Skin epidermis (tissue), 12 donors: ENCODE measurements around the gene SELENOO.

Experiments used
- H3K27ac ChIP-seq, 21 experiments: fragments of 200-600 bp; sonication (generic) in 11 of 21; one replicate each; pipeline ENCODE4 v1.5.0; 2020; ENCODE audit warnings: mild to moderate bottlenecking in 3 of 21, inconsistent platforms in 2 of 21, moderate library complexity in 2 of 21
- H3K4me3 ChIP-seq, 7 experiments: fragments of 200-600 bp; sonication (generic) in 2 of 7; one replicate each; pipeline ENCODE4 v1.5.0; 2020; ENCODE audit warnings: inconsistent platforms in 2 of 7, mild to moderate bottlenecking in 2 of 7, moderate library complexity in 1 of 7

SELENOO gene

GRCh38 chr22:50257451-50258360 is 56.9 kb downstream of the SELENOO start:
- Histone ChIP-seq H3K27ac (no peak overlapping the region), H3K4me3 (no peak overlapping the region)

GRCh38 chr22:50258361-50259292 is 57.8 kb downstream of the SELENOO start:
- H3K27ac ChIP-seq = no peak overlapping the region
- no peak overlapping the region for H3K4me3 ChIP-seq

GRCh38 chr22:50259302-50259701 is 58.5 kb downstream of the SELENOO start:
- no peak overlapping the region for H3K4me3 ChIP-seq
- H3K27ac ChIP-seq = no peak overlapping the region

- Histone ChIP-seq H3K4me3 (peak overlapping the region in 6 of 7 experiments; percentile 27 to 42 (median 32)), H3K27ac (peak overlapping the region in 5 of 21 experiments; percentile 17 to 57 (median 40))
Measured at GRCh38 chr22:50260434-50260800, 59.6 kb downstream of the SELENOO start.

- peak overlapping the region; percentile 24 to 42 (median 30) for H3K4me3 ChIP-seq
- peak overlapping the region in 6 of 21 experiments; percentile 17 to 57 (median 45) for H3K27ac ChIP-seq
Measured at GRCh38 chr22:50260801-50261614, 60.2 kb downstream of the SELENOO start.

- Histone ChIP-seq H3K27ac (peak within 1 kb of the TSS in 7 of 21 experiments; percentile 22 to 60 (median 50)), H3K4me3 (peak within 1 kb of the TSS; percentile 24 to 42 (median 30))
Measured at GRCh38 chr22:50261615-50262459, 61.0 kb downstream of the SELENOO start, which contains the start of gene MAPK12. MAPK12 (minus strand) TSS chr22:50261683; CDS start chr22:50261509, 174 bp downstream.

- no peak overlapping the region for H3K4me3 ChIP-seq
- H3K27ac ChIP-seq = no peak overlapping the region
Measured at GRCh38 chr22:50262460-50262911, 61.7 kb downstream of the SELENOO start.

GRCh38 chr22:50262973-50263617 is 62.3 kb downstream of the SELENOO start:
- Histone ChIP-seq H3K4me3 (no peak overlapping the region), H3K27ac (no peak overlapping the region)

- Histone ChIP-seq H3K27ac (no peak overlapping the region), H3K4me3 (no peak overlapping the region)
Measured at GRCh38 chr22:50264104-50264745, 63.4 kb downstream of the SELENOO start.

- Histone ChIP-seq H3K27ac (no peak overlapping the region), H3K4me3 (no peak overlapping the region)
Measured at GRCh38 chr22:50264946-50265669, 64.3 kb downstream of the SELENOO start.

GRCh38 chr22:50266994-50267393 is 66.2 kb downstream of the SELENOO start:
- no peak overlapping the region for H3K27ac ChIP-seq
- peak overlapping the region in 1 of 7 experiments; percentile 19 for H3K4me3 ChIP-seq
